Stimulated activated CD8-positive, alpha-beta memory T cell treated with anti-CD3 and anti-CD28 coated beads, Interleukin-2, amount 100 ng/mL, for 48 hours (primary cell): ENCODE data around the gene GPS1.

Experiments used
- DNase-seq, 2 donors: peaks; one replicate each; pipeline ENCODE4 v3.0.0-alpha.2; 2020; ENCODE audit warnings: low read depth in 2 of 2

The GPS1 gene

GRCh38 chr17:82059272-82060000 is 7.7 kb downstream of the GPS1 start:
- DNase-seq = no peak

DNA sequence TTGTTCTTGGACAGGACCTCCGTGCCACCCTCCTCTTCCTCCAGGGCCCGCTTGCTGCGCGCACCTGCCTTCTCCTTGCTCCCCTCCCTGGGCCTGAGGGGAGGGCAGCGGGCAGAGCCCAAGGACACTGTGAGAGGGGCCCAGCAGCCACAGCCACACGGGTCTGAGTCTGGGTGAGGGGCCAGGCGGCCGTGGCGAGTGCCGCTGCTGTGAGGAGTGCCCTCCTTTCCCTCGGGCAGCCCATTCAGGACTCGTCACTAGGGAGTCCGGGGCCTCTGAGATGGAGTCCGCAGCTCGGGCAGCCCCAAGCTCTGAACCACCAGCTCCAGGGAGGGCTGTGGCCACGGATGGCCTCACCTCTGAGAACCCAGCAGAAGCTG is 8.3 kb downstream of the GPS1 start:
- DNase-seq = no peak

- no peak for DNase-seq
Observed at GRCh38 chr17:82060614-82061013, 8.9 kb downstream of the GPS1 start.

DNA sequence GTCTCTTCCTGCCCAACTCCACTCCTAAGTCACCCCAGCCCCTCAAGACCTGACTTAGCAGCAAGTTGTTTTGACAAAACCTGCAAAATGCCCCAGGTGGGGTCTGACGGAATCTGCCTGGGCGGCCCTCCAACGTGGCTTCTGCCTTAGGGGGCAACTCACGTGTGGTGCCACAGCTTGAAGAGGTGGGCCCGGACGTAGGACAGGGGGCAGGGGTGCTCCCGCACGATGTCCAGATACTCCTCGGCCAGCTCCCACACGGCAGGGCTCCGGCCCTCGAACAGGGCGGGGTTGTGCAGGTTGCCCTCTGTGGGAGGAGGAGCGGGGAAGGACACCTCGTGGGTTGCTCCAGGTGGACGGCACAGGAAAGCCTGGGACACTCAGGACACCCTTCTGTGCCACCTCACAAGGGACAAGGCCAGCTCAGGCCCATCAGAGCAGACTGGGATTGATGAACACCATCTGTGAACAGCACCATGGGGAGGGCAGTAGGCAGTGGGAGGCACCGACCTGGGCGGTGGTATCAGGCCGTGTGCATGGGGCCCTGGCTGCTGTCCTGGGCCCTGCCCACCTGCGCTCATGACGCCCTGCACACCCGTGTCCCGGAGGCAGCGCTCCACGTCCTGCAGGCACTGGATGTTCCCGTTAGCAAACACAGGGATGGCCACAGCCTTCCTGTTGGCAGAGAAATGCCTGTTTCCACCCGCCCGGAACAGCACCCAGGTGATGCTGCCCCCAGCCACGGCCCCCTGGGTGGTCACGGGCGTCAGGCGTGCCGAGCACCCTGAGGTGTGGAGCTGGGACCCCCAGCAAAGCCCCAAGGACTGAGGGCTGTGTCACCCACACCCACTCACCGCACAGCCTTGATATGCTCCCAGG is 9.6 kb downstream of the GPS1 start:
- DNase-seq = no peak

- DNase-seq = no peak
Observed at GRCh38 chr17:82062076-82062983, 10.6 kb downstream of the GPS1 start.

GRCh38 chr17:82062984-82063368 is 11.3 kb downstream of the GPS1 start:
- DNase-seq = no peak

- no peak for DNase-seq
Observed at GRCh38 chr17:82063424-82064415, 12.0 kb downstream of the GPS1 start.

DNA sequence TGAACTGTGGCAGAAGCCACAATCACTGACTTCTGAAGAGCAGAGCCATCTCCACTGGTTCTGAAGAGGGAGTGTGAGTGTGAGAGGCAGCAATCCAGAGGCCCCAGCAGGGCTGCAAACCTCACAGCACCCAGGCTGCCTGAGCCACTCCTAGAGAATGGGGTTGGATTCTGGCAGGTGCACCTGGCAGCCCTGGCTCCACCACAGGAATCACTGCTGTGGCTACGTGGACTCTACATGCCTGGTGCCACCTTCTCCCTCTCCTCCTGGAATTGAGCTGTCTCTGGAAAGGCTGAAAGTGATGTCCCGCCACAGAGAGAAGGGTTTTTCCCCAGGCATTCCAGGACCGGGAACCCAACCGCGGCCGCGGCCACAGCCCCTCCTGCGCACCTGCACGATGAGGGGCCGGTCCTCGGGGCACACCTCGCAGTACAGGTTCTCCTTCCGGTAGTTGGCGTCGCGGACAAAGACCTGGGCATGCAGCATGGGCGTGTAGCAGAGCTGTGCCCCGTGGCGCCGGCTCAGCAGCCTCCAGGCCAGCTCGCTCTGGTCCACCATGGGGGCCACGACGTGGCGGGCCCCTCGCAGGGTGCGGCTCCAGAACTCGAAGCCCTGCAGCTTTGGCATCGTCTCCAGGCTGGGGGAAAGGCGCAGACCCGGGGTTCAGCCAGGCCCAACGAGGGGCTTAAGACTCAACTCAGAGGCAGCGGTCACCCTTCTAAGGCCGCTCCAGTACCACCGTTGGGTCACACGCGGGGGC is 12.9 kb downstream of the GPS1 start:
- no peak for DNase-seq

DNA sequence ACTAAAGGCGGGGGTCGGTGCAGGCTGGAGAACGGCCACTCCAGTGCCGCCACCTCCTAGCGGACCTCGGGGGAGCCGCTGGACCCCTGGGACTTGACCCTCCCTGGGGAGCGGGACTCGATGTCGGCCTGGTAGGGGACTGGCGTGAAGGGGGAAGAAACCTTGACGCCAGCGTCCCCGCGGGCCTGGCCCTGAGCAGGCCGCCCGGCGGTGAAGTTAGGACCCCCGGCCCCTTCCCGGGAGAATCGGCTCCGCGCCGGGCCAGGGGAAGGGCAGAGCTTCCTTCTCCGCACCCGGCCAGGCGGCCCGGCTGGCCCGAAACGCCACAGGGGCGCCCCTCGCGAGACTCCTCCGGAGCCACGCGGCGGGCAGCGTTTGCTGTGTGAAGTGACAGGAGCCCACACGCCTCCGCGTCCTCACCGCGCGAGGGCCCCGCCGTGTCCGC is 13.5 kb downstream of the GPS1 start:
- no peak for DNase-seq

DNA sequence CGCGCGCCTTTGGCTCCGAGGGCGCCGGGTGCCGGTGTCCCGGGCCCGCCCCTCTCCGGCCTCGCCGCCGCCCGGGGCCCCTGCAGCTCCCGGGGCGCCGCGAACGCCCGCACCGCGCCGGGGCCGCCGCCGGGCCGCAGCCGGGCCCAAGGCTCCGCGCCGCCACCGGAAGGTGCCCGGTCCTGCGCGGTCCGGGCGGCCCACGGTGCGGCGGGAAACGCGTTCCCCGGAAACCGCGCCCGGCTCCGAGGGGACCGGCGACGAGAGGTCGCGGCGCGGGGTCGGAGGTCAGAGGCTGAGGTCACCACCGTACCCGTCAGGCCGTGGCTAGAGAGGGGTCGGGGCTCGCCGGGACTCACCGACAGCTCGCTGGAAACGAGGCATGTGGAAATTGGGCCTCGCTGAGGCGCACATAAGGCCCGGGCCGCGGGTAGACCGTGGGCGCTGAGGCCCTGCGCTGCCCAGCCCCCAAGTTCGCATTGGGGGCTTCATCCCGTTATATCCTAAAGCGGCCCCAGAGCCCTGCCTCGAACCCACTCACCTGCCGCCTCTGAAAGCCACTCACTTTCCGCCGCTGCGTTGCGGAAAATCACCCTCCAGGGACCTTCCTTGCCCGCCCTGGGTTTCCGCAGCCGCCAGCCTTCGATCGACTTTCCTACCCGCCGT is 14.1 kb downstream of the GPS1 start, which contains the start of gene DUS1L:
DUS1L (minus strand) TSS at position 167 of the 666 bp plus-strand sequence. CDS start 745 bp downstream, outside the sequence.
- peak; percentile 59 to 60 for DNase-seq

DNA sequence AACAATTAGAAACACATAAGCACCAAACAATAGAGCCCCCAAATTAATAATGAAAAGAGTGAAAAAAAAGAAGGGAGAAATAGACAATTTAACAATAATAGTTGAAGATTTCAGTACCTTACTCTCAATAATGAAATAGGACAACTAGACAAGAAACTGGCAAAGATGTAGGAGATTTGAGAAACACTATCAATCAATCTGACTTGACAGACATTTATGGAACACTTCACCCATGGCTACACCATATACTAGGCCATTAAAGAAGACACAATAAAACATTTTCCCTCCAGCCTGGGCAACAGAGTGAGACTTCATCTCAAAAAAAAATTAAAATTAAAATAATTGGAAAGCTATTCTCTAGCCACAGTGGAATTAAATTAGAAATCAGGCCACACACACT is 18.9 kb downstream of the GPS1 start:
- DNase-seq = no peak

DNA sequence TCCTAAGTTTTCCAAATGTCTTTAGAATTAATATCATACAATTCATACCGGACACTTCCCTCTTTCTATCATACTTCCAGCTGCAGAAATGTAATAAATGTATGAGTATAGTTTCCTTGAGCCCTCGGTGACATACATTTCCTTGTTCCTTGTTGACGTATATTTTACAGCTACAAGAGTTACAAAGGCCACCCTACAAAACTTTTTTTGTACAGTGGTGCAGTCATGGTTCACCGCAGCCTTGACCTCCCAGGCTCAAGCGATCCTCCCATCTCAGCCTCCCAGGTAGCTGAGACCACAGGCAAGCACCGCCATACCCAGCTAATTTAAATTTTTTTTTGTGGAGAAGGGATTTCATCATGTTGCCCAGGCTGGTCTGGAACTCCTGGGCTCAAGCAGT is 21.1 kb downstream of the GPS1 start:
- DNase-seq = no peak

DNA sequence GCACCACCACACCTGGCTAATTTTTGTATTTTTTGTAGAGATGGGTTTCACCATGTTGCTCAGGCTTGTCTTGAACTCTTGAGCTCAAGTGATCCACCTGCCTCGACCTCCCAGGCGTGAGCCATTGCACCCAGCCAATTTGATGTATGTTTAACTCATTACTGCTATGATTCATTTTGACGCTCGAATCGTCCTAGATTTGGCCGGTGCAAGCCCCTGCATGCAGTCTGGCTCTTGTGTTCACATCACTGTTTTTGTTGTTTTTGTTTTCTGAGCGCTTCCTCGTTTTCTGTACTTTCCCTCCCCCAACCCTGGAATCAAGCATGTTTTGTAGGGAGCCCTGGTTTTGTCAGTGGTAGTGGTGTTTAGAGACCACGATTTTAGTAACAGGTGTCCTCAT is 21.7 kb downstream of the GPS1 start:
- no peak for DNase-seq

GRCh38 chr17:82076018-82076784 is 24.5 kb downstream of the GPS1 start:
- DNase-seq = no peak

- no peak for DNase-seq
Observed at GRCh38 chr17:82076785-82077591, 25.3 kb downstream of the GPS1 start.

GRCh38 chr17:82077617-82078358 is 26.1 kb downstream of the GPS1 start:
- no peak for DNase-seq

DNA sequence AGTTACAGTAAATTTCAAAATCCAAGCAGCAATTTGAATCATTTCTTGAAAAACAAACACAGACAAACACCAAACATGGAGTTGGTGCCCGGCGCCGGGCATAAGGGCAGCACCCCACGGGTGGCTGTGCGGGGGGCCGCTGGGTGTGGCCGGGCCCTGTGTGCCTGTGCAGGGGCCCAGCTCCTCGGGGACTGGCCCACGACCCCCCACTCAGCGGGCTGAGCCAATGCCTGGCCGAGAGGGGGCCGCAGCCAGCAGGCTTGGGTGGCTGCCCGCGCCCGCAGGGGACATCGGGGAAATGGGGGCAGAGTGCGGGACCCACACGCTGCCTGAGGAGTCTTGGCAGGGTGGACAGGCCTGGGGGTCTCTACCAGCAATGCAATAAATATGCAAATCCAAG is 26.7 kb downstream of the GPS1 start:
- DNase-seq = no peak
